HCT116 (cell line): ENCODE measurements around the gene LILRB3.

Experiments
- EGR1 ChIP-seq: IDR thresholded peaks from 2 replicates; pipeline ENCODE4 v1.6.1; 2012; ENCODE audit warnings: low read depth
- EZH2phosphoT487 ChIP-seq: fragments of 200-600 bp; IDR thresholded peaks from 2 replicates; pipeline ENCODE4 v1.6.1; 2018; ENCODE audit warnings: antibody characterized with exemption, borderline replicate concordance
- POLR2A ChIP-seq: IDR thresholded peaks from 2 replicates; pipeline ENCODE4 v1.7.0; 2011; ENCODE audit warnings: borderline replicate concordance; ENCODE audit not compliant: insufficient read depth, insufficient read length; ENCODE audit errors: extremely low read depth
- POLR2AphosphoS5 ChIP-seq: IDR thresholded peaks from 2 replicates; pipeline ENCODE4 v1.6.1; 2011; ENCODE audit warnings: mild to moderate bottlenecking, low read depth, low read length, moderate library complexity
- RAD21 ChIP-seq: IDR thresholded peaks from 2 replicates; pipeline ENCODE4 v1.6.1; 2012; ENCODE audit warnings: low read depth, mild to moderate bottlenecking
- SRF ChIP-seq: IDR thresholded peaks from 2 replicates; pipeline ENCODE4 v1.6.1; 2012; ENCODE audit warnings: low read depth
- ZFX ChIP-seq: fragments of 450-650 bp; IDR thresholded peaks from 2 replicates; pipeline ENCODE4 v1.6.1; 2017
- TF ChIP-seq, protein P1 (sequence below), 3 experiments: fragments of 200-600 bp in 1 of 3; sonication (generic) in 1 of 3; IDR thresholded peaks in 2 of 3; conservative IDR thresholded peaks in 1 of 3; 2 replicates each; pipeline ENCODE4 v1.5.1; 2012 to 2017; ENCODE audit warnings: low read depth in 2 of 3, low read length in 2 of 3, antibody characterized with exemption in 1 of 3, borderline replicate concordance in 1 of 3, control low read depth in 1 of 3, mild to moderate bottlenecking in 1 of 3, mixed read lengths in 1 of 3, mixed run types in 1 of 3, moderate library complexity in 1 of 3; ENCODE audit not compliant: insufficient read depth in 1 of 3
- TF ChIP-seq, protein P2 (sequence below): IDR thresholded peaks from 2 replicates; pipeline ENCODE4 v1.6.1; 2012; ENCODE audit warnings: low read depth
- TF ChIP-seq, protein P3 (sequence below): IDR thresholded peaks from 2 replicates; pipeline ENCODE4 v1.6.1; 2011; ENCODE audit warnings: mild to moderate bottlenecking, low read length, moderate library complexity; ENCODE audit not compliant: insufficient replicate concordance; ENCODE audit errors: extremely low read depth
- TF ChIP-seq, protein P4 (sequence below): IDR thresholded peaks from 2 replicates; pipeline ENCODE4 v1.6.1; 2012

DNA sequence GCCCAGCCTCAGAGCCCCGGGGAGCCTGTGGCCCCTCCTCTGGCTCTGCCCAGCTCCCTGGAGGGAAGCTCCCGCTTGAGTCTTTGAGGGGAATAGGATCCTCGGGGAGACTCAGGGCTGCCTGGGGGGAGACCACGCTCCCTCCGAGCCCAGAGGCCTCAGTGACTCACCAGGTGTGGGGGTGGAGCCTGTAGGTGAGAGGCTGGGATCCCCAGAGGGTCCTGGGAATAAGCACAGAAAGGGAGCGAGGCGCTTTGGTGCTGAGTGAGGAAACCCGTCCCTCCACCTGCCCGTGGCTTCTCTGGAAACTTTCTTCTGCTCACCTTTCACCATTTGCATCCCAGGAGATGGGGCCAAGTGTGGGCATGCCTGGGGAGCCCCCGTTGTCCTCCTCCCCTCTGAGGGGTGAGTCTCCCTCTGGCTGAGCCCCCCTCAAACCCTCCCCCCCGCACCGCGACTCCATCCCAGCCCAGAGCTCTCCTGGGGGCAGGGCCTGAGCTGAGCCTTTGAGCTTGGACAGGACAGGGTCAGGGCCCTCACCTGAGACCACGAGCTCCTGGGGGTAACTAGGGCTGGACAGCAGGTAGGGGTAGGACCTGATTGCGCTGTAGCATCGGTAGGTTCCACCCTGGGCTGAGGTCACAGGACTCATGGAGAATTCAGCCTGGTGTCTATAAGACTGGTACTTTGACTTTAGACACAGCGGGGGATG, 31.5 kb upstream of the LILRB3 start:
- TF ChIP-seq, protein P1, sequence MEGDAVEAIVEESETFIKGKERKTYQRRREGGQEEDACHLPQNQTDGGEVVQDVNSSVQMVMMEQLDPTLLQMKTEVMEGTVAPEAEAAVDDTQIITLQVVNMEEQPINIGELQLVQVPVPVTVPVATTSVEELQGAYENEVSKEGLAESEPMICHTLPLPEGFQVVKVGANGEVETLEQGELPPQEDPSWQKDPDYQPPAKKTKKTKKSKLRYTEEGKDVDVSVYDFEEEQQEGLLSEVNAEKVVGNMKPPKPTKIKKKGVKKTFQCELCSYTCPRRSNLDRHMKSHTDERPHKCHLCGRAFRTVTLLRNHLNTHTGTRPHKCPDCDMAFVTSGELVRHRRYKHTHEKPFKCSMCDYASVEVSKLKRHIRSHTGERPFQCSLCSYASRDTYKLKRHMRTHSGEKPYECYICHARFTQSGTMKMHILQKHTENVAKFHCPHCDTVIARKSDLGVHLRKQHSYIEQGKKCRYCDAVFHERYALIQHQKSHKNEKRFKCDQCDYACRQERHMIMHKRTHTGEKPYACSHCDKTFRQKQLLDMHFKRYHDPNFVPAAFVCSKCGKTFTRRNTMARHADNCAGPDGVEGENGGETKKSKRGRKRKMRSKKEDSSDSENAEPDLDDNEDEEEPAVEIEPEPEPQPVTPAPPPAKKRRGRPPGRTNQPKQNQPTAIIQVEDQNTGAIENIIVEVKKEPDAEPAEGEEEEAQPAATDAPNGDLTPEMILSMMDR (IDR thresholded peaks at IDR 0.05 in 2 of 3, conservative IDR thresholded peaks at IDR 0.05 in 1 of 3; ENCODE audit: borderline replicate concordance in 1 of 3, insufficient read depth in 1 of 3, low read depth in 2 of 3, low read length in 2 of 3), result no peak
- TF ChIP-seq EGR1 (no peak), ZFX (no peak), POLR2AphosphoS5 (no peak), EZH2phosphoT487 (no peak), SRF (no peak), POLR2A (no peak), RAD21 (no peak)
- TF ChIP-seq, protein P2, sequence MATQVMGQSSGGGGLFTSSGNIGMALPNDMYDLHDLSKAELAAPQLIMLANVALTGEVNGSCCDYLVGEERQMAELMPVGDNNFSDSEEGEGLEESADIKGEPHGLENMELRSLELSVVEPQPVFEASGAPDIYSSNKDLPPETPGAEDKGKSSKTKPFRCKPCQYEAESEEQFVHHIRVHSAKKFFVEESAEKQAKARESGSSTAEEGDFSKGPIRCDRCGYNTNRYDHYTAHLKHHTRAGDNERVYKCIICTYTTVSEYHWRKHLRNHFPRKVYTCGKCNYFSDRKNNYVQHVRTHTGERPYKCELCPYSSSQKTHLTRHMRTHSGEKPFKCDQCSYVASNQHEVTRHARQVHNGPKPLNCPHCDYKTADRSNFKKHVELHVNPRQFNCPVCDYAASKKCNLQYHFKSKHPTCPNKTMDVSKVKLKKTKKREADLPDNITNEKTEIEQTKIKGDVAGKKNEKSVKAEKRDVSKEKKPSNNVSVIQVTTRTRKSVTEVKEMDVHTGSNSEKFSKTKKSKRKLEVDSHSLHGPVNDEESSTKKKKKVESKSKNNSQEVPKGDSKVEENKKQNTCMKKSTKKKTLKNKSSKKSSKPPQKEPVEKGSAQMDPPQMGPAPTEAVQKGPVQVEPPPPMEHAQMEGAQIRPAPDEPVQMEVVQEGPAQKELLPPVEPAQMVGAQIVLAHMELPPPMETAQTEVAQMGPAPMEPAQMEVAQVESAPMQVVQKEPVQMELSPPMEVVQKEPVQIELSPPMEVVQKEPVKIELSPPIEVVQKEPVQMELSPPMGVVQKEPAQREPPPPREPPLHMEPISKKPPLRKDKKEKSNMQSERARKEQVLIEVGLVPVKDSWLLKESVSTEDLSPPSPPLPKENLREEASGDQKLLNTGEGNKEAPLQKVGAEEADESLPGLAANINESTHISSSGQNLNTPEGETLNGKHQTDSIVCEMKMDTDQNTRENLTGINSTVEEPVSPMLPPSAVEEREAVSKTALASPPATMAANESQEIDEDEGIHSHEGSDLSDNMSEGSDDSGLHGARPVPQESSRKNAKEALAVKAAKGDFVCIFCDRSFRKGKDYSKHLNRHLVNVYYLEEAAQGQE, result no peak
- TF ChIP-seq, protein P3, sequence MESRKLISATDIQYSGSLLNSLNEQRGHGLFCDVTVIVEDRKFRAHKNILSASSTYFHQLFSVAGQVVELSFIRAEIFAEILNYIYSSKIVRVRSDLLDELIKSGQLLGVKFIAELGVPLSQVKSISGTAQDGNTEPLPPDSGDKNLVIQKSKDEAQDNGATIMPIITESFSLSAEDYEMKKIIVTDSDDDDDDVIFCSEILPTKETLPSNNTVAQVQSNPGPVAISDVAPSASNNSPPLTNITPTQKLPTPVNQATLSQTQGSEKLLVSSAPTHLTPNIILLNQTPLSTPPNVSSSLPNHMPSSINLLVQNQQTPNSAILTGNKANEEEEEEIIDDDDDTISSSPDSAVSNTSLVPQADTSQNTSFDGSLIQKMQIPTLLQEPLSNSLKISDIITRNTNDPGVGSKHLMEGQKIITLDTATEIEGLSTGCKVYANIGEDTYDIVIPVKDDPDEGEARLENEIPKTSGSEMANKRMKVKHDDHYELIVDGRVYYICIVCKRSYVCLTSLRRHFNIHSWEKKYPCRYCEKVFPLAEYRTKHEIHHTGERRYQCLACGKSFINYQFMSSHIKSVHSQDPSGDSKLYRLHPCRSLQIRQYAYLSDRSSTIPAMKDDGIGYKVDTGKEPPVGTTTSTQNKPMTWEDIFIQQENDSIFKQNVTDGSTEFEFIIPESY, result no peak
- TF ChIP-seq, protein P4, sequence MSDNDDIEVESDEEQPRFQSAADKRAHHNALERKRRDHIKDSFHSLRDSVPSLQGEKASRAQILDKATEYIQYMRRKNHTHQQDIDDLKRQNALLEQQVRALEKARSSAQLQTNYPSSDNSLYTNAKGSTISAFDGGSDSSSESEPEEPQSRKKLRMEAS, result no peak
